Aorta (tissue), 5 donors: ENCODE measurements around the gene ST8SIA2. TPM values are rescaled to one million over a fixed set of nuclear protein-coding genes. Genes with fewer than 3 reads are reported as not detected.

ENCODE experiments used
- ATAC-seq: fragments of 200-7000 bp; cut with Tn5 transposase; one replicate; pipeline ENCODE4 v1.9.1; 2022; ENCODE audit warnings: moderate library complexity; ENCODE audit not compliant: low FRiP score
- DNase-seq, 2 donors: peaks; one replicate each; pipeline ENCODE4 v3.0.0-alpha.2; 2020
- H3K27ac ChIP-seq, 2 donors: one replicate each; pipeline ENCODE4 v1.5.1; 2013; ENCODE audit warnings: low read length in 2 of 2, mild to moderate bottlenecking in 2 of 2, moderate library complexity in 2 of 2, control low read depth in 1 of 2, inconsistent platforms in 1 of 2, low read depth in 1 of 2
- H3K27me3 ChIP-seq, 2 donors: one replicate each; pipeline ENCODE4 v1.6.1; 2013; ENCODE audit warnings: control low read depth in 1 of 2, low read length in 1 of 2, mild to moderate bottlenecking in 1 of 2, moderate library complexity in 1 of 2; ENCODE audit not compliant: insufficient read depth in 2 of 2, control insufficient read depth in 1 of 2
- H3K36me3 ChIP-seq, 2 donors: one replicate each; pipeline ENCODE4 v1.6.1; 2013; ENCODE audit warnings: control low read depth in 1 of 2, low read length in 1 of 2, mild to moderate bottlenecking in 1 of 2; ENCODE audit not compliant: insufficient read depth in 2 of 2, control insufficient read depth in 1 of 2
- H3K4me1 ChIP-seq, 2 donors: one replicate each; pipeline ENCODE4 v1.6.1; 2013; ENCODE audit warnings: low read length in 2 of 2, control low read depth in 1 of 2, mild to moderate bottlenecking in 1 of 2, moderate library complexity in 1 of 2; ENCODE audit not compliant: insufficient read depth in 2 of 2, control insufficient read depth in 1 of 2
- H3K4me3 ChIP-seq, 2 donors: one replicate each; pipeline ENCODE4 v1.5.1; 2013; ENCODE audit warnings: low read length in 2 of 2, control low read depth in 1 of 2, mild to moderate bottlenecking in 1 of 2
- H3K9me3 ChIP-seq: one replicate; pipeline ENCODE4 v1.6.1; 2013; ENCODE audit warnings: mild to moderate bottlenecking, low read length; ENCODE audit not compliant: control insufficient read depth
- WGBS, 2 donors: extraction: QIAGEN DNeasy Blood & Tissue Kit; methylation state at CpG; one replicate each; pipeline ENCODE4 v1.1.7; 2013; 5-methylcytosine and 5-hydroxymethylcytosine counted together
- intact Hi-C, 2 donors: fragments of 100-400 bp; cut with DNase I; formaldehyde crosslinking; loops; one replicate each; pipeline versions ENCODE4 v1.14.2 to v1.15.0; 2022
- long read RNA-seq, 2 donors: library from polyadenylated mRNA; unstranded; transcript quantifications; one replicate each; pipeline ENCODE4 v2.0.0, GENCODE V29; 2020 to 2021
- polyA plus RNA-seq, 2 donors: library from polyadenylated mRNA; stranded (reverse); fragments of 200-250 nt; gene quantifications; one replicate each; pipeline ENCODE4 v1.2.3, GENCODE V29; 2013
- total RNA-seq, 2 donors: library from RNA; stranded (reverse); fragmentation: NEBNext Ultra II Directional; extraction: Animal tissue kit (Norgen Biotek cat#: 25700); gene quantifications; one replicate each; pipeline ENCODE4 v1.2.1, GENCODE V29; 2021
- donor health status: healthy with polysubstance abuse.
- donor health status: Bipolar disorder and iron deficiency.
- donor health status: DM: no; HTN: no; CAD: no.
- donor health status: DM: no; HTN: no; CAD: no.
- donor health status: DM: yes; HTN: yes; CAD: no.

Gene ST8SIA2, protein sequence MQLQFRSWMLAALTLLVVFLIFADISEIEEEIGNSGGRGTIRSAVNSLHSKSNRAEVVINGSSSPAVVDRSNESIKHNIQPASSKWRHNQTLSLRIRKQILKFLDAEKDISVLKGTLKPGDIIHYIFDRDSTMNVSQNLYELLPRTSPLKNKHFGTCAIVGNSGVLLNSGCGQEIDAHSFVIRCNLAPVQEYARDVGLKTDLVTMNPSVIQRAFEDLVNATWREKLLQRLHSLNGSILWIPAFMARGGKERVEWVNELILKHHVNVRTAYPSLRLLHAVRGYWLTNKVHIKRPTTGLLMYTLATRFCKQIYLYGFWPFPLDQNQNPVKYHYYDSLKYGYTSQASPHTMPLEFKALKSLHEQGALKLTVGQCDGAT
- total RNA-seq (not detected), polyA plus RNA-seq (under 1 TPM in 1 of 2 donors, not detected in 1; 0.05 TPM)
- long read RNA-seq, donor 1, result 0 reads
- long read RNA-seq, donor 2, result 0 reads

DNA sequence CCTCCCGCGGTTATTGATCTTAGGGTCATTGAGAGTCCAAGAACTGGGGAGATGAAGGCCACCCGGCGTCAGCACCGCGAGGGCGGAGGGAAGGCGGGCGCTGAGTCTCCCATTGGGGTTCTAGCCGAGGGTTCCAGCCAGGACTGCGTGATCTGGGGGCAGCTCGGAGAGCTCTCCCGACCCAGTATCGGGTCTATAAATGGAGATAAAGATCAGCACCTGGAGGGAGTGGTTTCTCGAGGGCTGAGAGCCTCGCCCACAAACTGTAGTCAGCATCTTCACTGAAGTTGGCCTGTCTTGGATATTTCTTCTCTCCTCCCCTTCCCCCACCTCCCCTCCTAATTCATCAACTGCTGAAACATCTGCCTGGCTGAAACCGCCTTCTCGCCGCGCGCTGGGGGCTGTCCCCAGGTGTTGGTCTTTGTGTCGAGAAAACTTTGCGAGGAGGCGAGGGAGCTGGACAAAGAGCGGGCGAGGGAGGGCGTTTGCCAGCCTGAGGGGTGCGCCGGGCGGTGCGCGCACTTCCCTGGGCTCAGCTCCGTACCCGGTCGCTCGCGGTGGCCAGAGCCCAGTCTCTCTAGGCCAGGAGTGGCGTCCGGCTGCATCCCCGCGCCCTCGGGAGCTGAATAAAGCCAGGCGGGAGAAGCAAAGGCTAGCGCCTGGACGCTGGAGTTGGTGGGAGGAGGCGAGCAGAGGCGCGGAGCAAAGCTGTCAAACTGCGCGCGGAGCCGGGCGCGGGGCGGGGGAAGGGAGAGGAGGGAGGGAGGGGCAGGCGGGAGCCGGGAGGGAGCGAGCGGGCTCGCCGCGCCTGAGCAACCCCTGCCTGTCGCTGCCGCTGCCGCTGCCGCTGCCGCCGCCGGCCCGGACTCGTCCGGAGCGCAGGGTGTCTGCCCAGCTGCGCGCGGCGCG, at the start of gene ST8SIA2:
Gene ST8SIA2 (plus strand): TSS at position 811 of the 909 bp plus-strand sequence. CDS start 184 bp downstream, outside the sequence.
- Histone ChIP-seq H3K27me3 (no peaks in the 10 kb centered on the region), H3K9me3 (no peaks in the 10 kb centered on the region), H3K27ac (no peak within 1 kb of the TSS), H3K4me1 (no peaks in the 10 kb centered on the region), H3K36me3 (no peaks in the 10 kb centered on the region), H3K4me3 (no peak within 1 kb of the TSS)
- intact Hi-C loops, result no loop called here
- ATAC-seq (no peak), DNase-seq (no peak)
- WGBS, 2 donors, result 2 to 3% methylated on average over 39 to 78 of the region's 78 CpGs

DNA sequence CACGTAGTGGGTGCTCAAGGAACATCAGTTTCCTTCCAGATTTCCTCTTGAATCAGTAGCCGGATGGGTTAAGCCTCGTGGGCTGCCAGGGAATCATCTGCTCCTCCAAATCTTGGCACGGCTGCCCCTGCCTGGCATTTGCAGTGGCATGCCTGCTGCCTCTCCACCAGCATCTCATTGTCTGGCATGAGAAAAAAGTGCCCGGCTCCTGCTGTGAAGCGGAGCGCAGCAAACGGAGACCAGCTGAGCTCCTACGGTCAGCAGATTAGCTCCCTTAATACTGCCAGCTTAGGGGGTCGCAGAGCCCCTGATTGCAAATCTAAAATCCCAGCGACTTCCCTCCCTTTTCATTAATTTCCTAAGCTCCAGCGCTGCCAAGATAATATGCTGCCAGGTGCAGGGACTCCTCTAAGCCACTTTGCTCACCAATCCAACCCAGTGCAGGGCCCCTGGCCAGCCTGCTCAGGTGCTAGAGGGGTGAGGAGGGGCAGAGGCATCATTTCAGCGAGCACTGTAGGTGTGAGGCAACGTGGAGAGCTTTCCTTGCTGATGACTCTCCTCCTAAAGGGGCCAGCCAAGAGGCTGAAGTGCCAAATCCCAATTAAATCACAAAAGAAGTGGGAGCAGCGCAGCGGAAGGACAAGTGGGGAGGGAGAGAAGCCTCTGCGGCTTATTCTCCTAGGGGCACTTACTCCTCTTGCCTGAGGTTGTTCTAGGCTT, 49.6 kb upstream of the ST8SIA2 start:
- Histone ChIP-seq H3K36me3 (no peaks in the 10 kb centered on the region), H3K9me3 (peaks cover 1% of the 10 kb centered on the region), H3K4me3 (no peak overlapping the region), H3K4me1 (no peaks in the 10 kb centered on the region), H3K27ac (no peak overlapping the region), H3K27me3 (no peaks in the 10 kb centered on the region)
- 26 to 27% methylated on average over 17 of the region's 17 CpGs for WGBS, 2 donors
- intact Hi-C loops, result no loop called here
- no peak for ATAC-seq
- DNase-seq, result no peak

DNA sequence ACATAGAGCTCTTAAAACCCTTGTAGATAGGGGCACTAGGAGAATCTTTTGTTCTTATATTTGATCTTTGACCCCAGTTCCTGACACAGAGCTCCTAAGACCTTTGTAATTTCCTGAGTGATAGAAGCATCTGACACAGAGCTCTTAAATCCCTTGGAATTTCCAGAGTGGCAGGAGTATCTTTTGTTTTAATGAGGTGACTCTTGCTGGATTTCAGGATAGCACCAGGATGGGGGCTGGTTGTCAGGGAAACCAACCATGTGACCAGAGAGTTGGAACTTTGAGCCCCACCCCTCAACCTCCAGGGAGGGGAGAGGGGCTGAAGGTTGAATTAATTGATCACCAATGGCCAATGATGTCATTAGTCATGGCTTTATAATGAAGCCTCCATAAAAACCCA, 47.6 kb upstream of the ST8SIA2 start:
- H3K9me3 ChIP-seq, result peaks cover 3% of the 10 kb centered on the region
- intact Hi-C loops, result no loop called here
- ATAC-seq (no peak), DNase-seq (no peak)
- no peak overlapping the region for H3K27ac ChIP-seq
- H3K27me3 ChIP-seq, result no peaks in the 10 kb centered on the region
- no peak overlapping the region for H3K4me3 ChIP-seq
- H3K4me1 ChIP-seq, result no peaks in the 10 kb centered on the region
- no peaks in the 10 kb centered on the region for H3K36me3 ChIP-seq

DNA sequence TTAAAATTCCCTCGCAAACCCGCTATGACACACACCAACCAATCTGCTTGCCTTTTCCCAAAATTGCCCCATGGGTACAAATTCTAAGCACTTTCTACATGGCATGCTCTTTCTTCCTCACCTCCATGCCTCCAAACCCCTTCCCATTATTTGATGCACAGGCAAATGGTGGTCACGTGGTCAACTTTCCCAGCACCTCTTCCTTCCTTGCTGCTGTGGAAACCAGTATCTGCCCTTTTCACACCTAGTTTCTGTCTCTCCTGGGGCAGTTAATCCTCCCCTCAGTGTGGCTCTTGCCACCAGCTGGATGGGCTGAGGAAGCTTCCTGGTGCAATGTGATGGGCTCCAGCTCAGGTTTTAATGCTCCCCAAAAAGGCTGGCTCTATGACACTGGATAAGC, 38.4 kb upstream of the ST8SIA2 start:
- Histone ChIP-seq H3K27me3 (no peaks in the 10 kb centered on the region), H3K9me3 (no peaks in the 10 kb centered on the region), H3K4me1 (no peaks in the 10 kb centered on the region), H3K27ac (no peak overlapping the region), H3K36me3 (no peaks in the 10 kb centered on the region), H3K4me3 (no peak overlapping the region)
- intact Hi-C loops, result no loop called here
- DNase-seq (no peak), ATAC-seq (no peak)
- WGBS, 2 donors, result 84 to 90% methylated on average over 3 of the region's 3 CpGs

DNA sequence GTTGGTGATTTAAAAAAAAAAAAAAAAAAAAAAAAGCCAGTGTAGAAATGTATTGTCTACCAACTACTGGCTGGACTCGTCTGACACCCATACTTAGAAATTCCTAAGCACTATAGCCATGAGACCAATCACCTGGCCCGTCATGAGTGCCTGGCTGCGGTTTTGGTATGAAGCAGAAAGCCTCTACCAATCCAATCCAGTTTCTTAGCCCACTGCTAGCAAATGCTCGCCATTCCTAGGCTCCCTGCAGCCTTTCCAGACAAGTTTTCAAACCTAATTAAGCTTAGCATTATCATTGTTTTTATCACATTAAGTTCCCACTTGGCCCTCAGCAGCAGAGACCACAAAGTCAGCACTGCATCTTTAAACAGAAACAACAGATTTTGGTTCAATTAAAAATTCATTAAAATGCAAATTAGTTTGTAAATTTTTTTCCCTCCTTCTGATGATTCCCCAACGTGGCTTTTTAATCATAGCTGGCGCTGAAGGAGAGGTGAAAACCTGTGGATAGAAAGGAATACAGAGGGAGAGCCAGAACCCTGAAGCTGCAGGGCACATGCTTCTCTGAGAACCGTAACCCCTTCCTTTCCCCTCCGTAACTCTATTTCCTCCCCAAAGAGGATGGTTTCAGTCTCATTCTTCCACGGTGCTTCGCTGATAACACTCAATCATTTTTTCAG, 32.2 kb upstream of the ST8SIA2 start:
- no peaks in the 10 kb centered on the region for H3K36me3 ChIP-seq
- no peaks in the 10 kb centered on the region for H3K4me1 ChIP-seq
- peaks cover 0 to 1% of the 10 kb centered on the region in 2 donors for H3K27me3 ChIP-seq
- H3K9me3 ChIP-seq, result no peaks in the 10 kb centered on the region
- 54 to 65% methylated on average over 10 of the region's 10 CpGs for WGBS, 2 donors
- ATAC-seq, result no peak
- H3K4me3 ChIP-seq, result no peak overlapping the region
- no peak for DNase-seq
- H3K27ac ChIP-seq, result no peak overlapping the region
- intact Hi-C loops, result no loop called here

DNA sequence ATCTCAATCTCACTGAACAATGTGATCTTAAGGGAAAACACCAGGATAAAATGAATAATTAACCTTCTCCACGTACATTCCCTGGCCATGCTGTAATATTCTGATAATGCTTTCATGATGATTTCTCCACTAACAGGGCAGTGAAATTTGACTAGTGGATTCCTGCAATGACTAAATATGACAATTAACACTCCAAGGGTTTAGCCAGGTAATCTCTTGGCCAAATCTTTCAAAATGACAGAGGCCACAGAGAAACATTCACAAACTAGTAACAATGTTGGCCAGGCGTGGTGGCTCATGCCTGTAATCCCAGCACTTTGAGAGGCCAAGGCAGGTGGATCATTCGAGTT, 31.7 kb upstream of the ST8SIA2 start:
- DNase-seq, result no peak
- Histone ChIP-seq H3K4me1 (no peaks in the 10 kb centered on the region), H3K9me3 (no peaks in the 10 kb centered on the region), H3K4me3 (no peak overlapping the region), H3K27ac (no peak overlapping the region), H3K36me3 (no peaks in the 10 kb centered on the region), H3K27me3 (peaks cover 0 to 1% of the 10 kb centered on the region in 2 donors)
- ATAC-seq, result no peak
- intact Hi-C loops, result no loop called here
- WGBS, 2 donors, result 68 to 72% methylated on average over 3 of the region's 3 CpGs

DNA sequence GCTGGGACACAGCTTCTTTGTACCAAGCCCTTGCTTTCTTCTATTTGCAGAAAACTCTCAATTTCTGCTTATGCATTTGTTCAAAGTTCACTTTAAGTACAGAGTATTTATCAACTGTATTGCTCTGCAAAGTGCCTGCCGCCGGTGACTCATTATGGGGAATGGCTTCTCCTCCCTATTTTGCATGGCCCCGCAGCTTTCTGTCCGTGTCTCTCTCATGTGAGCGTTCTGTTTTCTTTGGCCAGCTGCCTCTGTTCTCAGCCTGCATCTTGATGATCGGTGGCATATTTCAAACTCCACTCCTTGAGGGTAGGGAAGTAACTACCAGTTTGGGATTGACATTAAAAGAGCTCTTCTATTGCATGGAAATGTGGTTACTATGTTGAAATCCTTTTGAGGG, 28.6 kb upstream of the ST8SIA2 start:
- Histone ChIP-seq H3K9me3 (no peaks in the 10 kb centered on the region), H3K4me1 (no peaks in the 10 kb centered on the region), H3K27me3 (peaks cover 0 to 1% of the 10 kb centered on the region in 2 donors), H3K36me3 (no peaks in the 10 kb centered on the region), H3K27ac (no peak overlapping the region), H3K4me3 (no peak overlapping the region)
- DNase-seq, result no peak
- ATAC-seq, result no peak
- 3 to 7% methylated on average over 6 of the region's 6 CpGs for WGBS, 2 donors
- intact Hi-C loops, result no loop called here

DNA sequence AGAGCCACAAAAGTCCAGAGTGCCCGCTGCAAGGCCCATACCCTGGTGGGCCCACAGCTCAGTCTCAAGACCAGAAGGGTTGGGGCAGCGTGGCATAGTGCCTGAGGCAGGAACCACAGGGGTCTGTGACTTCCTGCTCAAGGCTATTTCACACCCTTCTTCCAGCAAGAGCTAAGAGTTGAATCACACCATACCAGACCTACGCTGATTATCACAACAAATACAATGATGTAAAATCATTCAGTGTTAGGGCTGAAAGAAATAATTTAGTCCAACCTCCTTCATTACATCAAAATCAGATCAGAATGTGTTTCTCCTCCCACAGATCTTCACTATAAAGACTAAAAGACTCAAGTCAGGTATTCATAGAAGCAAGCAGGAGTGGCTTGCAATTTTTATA, 27.8 kb upstream of the ST8SIA2 start:
- 56% methylated on average over 3 of the region's 3 CpGs for WGBS, 2 donors
- H3K4me3 ChIP-seq, result no peak overlapping the region
- ATAC-seq (no peak), DNase-seq (no peak)
- no peaks in the 10 kb centered on the region for H3K9me3 ChIP-seq
- intact Hi-C loops, result no loop called here
- no peaks in the 10 kb centered on the region for H3K4me1 ChIP-seq
- no peaks in the 10 kb centered on the region for H3K36me3 ChIP-seq
- H3K27me3 ChIP-seq, result peaks cover 0 to 1% of the 10 kb centered on the region in 2 donors
- H3K27ac ChIP-seq, result no peak overlapping the region
